AG09319 (cell line): ENCODE measurements around the gene ULK4.

Source experiments
- DNase-seq: peaks from one replicate; pipeline ENCODE4 v3.0.0-alpha.2; 2010; ENCODE audit warnings: low read depth; ENCODE audit errors: extremely low read depth
- CTCF ChIP-seq: IDR thresholded peaks from 2 replicates; pipeline ENCODE4 v1.5.1; 2011; ENCODE audit warnings: low read depth, mild to moderate bottlenecking, inconsistent platforms, low read length, moderate library complexity

Gene ULK4

GRCh38 chr3:41247055-41248004 lies 714.6 kb downstream of the ULK4 start:
- no peak for DNase-seq
- no peak for TF ChIP-seq CTCF

- no peak for DNase-seq
- no peak for TF ChIP-seq CTCF
These were observed 717.1 kb downstream of the ULK4 start for GRCh38 chr3:41244620-41245336.

GRCh38 chr3:41243183-41243582 lies 718.7 kb downstream of the ULK4 start:
- no peak for TF ChIP-seq CTCF
- no peak for DNase-seq

- DNase-seq = no peak
- TF ChIP-seq CTCF = no peak
These were observed 719.9 kb downstream of the ULK4 start for GRCh38 chr3:41241800-41242571.

- TF ChIP-seq CTCF = no peak
- DNase-seq = no peak
These were observed 720.7 kb downstream of the ULK4 start for GRCh38 chr3:41241161-41241560.

GRCh38 chr3:41239587-41239986 lies 722.3 kb downstream of the ULK4 start:
- TF ChIP-seq CTCF = no peak

GRCh38 chr3:41237907-41238306 lies 724.0 kb downstream of the ULK4 start:
- TF ChIP-seq CTCF = no peak
- no peak for DNase-seq

More at GRCh38 chr3:41239587-41239986, 722.3 kb downstream of the ULK4 start:
- DNase-seq = no peak
